ENCODE data around the gene MRPS6.

MRPS6 gene

DNA sequence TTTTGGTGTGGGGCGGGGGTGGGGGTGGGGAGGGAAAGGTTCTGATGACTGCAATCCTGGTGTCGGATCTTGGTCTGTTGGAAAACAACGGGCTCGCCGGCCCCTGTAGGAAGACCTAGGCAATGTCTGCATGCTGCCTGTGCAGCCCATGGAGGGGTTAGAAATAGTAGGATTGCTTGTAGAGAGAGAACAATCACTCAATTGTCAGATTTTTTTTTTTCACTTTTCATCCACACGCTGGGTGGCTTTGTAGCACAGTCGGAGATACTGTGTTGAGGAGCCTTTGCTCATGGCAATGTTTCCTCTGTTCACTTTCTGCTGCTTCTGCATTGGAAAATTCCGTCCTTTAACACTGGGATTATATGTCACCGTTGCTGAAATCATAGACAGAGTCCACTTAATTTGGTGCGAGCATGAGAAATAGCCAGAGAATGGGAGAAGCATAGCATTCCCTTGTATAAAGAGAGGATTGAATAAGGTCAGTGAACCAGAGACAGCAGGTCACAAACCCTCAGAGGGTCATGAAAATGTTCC is 107.5 kb downstream of the MRPS6 start:
- DNase-seq (ENCODE audit: low read depth), result no peak

GRCh38 chr21:34181431-34182039 is 108.2 kb downstream of the MRPS6 start:
- DNase-seq (ENCODE audit: low read depth), result no peak

- peak; percentile 74 for DNase-seq (ENCODE audit: low read depth)
Measured at GRCh38 chr21:34182436-34182835, 109.1 kb downstream of the MRPS6 start.

DNA sequence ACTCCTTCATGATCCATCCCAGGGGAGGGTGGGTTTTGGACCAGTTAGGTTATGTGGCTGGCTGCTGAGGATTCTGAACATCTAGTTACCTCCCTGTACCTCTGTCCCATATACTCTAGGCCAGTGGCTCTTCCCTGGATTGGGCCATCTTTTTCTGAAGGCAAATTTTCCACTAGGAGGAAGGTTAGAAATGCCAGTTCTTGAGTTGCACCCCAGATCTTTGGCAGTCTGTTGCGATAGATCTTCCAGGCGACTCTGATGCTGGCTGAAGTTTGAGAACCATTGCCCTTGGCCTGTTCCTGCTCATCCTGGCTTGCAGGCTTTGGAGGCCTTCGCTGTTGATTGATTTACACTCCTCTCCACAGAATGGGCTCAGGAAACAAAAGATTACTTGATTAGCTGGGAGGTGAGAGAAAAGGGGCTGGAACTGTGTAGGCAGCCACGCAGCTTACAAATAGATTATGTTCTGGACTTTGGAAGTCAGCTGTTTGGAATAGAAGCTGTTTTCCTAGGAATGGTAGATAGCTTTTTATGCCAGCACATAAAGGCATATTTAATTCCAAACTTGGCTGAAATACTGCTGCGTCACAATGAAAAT is 110.1 kb downstream of the MRPS6 start:
- no peak for DNase-seq (ENCODE audit: low read depth)

DNA sequence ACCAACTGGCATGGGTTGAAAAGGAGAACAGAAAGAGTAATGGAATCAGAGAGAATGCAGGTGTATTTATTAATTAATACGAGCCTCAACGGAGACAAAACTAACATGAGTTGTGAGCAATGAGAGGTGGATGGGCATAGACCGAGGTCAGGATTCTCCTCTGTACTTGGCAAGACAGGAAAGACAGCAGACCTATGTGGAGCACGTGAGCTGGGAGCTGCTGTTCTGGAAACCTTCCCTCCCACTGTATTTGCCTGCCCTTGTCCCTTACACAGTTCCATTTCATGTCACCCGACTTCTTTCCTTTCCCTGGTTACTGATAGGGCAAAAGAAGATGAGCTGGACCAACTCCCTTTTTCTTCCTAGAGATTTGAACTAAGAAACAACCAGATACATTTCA is 110.9 kb downstream of the MRPS6 start:
- no peak for DNase-seq (ENCODE audit: low read depth)

DNA sequence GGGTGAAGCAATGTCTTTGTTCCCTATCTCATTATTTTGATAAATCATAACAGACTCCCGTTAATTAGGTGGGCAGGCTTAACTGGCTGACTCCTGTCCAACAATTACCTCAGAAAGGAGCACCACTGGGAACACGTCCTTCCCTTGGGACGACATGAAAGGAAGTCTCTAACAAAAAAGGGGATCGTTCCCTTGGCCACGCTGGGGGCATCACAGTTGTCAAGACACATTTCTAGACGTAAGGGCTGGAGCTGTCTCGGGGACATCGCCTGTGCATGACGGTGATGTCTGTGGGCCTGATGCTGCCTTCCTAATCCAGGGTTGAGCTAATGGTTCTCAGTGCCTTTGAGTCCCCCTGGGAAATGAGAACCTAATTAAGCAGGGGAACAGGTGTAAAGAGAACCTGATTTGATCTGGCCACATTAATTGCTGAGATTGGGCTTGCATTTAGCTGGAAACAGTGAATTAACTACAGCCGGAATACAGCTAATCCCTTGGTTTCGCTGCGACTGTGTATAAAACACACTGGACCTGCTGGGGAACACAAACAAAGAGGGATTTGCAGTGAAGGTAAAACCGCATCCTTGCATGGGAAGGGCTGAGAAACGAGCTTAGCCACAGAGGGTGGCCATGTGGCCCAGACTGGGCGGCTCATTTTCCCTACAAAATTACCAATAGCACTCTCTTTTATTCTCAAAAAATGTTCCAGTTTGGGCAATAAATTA is 111.8 kb downstream of the MRPS6 start:
- DNase-seq (ENCODE audit: low read depth), result no peak

DNA sequence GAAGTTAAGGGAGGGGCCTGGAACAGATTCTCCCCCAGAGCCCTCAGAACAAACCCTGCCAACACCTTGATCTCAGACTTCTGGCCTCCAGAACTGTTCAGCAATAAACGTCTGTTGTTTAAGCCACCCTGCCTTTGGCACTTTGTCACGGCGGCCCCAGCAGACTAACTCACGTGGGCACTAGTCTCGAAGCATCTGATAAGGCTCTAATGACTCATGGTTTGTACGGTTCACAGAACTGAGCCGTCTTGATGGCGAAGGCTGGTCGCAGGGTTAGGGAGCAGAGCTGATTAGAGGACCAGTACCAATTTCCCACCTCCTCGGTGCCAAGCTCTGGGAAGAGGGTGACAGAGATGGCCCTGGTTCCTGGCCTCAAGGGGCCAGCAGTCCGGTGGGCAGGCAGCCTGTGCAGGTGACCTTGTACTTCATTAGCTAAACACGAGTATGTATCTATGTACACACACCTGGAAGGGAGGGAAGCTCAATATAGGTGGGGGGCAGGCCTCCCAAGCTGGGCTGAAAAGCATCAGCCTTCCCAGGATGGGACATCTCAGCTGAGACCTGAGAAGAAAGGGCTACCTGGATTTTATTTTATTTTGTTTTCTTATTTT is 112.8 kb downstream of the MRPS6 start:
- DNase-seq (ENCODE audit: low read depth), result peak; percentile 61

DNA sequence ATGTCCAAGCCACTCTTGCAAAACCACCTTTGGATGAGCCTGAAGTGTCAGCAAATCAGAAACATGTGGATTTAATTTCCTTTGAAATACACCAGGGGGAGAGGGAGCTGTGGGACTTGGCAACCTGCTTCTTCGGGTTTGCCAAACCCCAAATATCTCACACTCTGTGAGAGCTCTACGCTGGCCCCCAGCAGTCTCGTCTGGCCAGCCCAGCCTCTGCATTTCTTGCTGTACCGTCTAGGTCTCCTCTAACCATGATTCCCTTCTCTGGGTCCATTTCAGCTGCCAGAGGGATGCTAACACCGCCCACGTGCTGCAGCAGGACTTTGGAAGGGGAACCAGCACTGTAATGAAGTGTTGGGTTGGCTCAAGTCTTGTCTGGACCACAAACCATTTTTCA is 114.6 kb downstream of the MRPS6 start:
- DNase-seq (ENCODE audit: low read depth), result no peak

DNA sequence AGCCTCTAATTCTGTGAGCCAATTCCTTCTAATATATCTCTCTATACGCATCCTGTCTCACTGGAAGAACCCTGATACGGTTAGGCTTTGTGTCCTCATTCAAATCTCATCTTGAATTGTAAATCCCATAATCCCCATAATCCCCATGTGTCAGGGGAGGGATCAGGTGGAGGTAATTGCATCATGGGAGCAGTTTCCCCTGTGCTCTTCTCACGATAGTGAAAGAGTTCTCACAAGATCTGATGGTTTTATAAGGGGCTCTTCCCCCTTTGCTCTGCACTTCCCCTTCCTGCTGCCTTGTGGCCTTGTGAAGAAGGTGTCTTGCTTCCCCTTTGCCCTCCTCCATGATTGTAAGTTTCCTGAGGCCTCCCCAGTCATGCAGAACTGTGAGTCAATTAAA is 116.1 kb downstream of the MRPS6 start:
- peak; percentile 28 for DNase-seq (ENCODE audit: low read depth)

DNA sequence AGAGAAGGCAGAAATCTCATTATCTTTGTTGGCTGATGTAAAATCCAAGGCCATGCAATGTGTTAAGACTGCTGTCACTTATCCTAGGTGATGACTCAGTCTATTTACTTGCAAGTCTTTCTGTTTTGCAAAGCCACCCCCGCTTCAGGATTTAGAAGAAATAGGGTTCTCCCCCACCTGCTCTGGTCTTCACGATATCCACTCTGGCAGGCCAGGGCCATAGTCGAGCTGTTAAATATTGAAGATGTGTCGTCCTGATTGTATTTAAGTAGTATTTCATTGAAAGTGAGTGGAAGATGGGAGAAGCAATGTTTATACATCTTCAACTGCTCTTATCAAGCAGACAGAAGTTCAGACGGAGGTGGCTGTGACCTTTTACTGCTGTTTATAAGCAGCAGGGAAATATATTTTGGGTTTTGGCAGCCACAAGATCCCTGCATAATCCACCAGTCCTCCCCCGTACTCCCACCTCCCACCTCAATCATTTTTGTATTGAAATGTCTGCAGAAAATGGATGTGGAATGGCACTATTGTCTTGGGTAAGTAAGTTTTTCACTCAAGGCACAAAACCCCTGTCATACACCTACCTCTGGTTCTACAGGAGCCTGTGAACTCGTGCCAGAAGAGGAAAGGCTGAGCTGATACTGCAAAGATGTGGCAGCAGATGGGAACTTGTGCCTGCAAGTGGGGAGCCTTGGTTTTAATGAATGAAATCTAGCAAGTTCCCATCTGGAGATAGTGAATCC is 117.4 kb downstream of the MRPS6 start:
- DNase-seq (ENCODE audit: low read depth), result peak; percentile 80

DNA sequence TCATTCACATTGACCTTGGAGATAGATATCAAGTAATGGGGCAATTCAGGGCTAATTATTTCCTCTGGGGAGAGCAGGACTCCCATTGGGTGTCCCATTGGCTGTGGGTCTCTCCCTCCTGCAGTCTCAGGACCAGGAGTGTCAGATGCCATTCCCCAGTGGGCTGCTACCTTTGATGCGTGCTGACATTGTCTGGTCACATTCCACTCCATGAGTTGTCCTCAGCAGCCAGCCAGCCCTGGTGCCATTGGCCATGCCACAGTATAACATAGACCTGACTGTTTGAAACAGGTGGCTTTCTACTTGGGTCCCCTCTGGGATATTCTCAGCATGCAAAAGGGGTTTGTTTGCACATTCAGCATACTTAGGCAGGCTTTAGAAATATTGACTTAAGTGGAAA is 118.5 kb downstream of the MRPS6 start:
- no peak for DNase-seq (ENCODE audit: low read depth)

All from amniotic epithelial cell (primary cell).